Caco-2 (cell line): ENCODE data around the gene TSTD2. TPM values are rescaled to one million over a fixed set of nuclear protein-coding genes. Genes with fewer than 3 reads are reported as not detected.
A peak's percentile ranks its signal among the peaks of the same experiment; 100 is the strongest.

Experiments used
- BruUV-seq: library from RNA; stranded (reverse); fragments of 400-500 nt; replicated peaks from 2 replicates; lab custom pipeline; 2021; lab: Mats Ljungman, UMichigan
- CTCF ChIA-PET: fragments of 300-600 bp; sonication (Branson Sonifier 250); formaldehyde crosslinking; loops from one replicate; lab custom pipeline; 2022; ENCODE audit warnings: antibody characterized with exemption; lab: Charles Lee
- POLR2A ChIA-PET: fragments of 300-600 bp; sonication (Branson Sonifier 250); formaldehyde crosslinking; loops from one replicate; lab custom pipeline; 2022; ENCODE audit warnings: antibody characterized with exemption; lab: Charles Lee
- DNase-seq, 2 experiments: peaks; one replicate each; pipeline versions ENCODE4 v3.0.0 to v3.0.0-alpha.2; 2020 to 2022
- H3K27me3 ChIP-seq: replicated peaks from 2 replicates; pipeline ENCODE4 v1.6.0; 2011; ENCODE audit warnings: low read length; ENCODE audit not compliant: control insufficient read depth, insufficient read depth
- H3K36me3 ChIP-seq: 2 replicates; pipeline ENCODE4 v1.5.1; 2011; ENCODE audit warnings: low read length; ENCODE audit not compliant: control insufficient read depth, insufficient read depth
- H3K4me1 ChIP-seq: fragments of 250-450 bp; sonication (Bioruptor Pico); 2 replicates; pipeline ENCODE4 v1.5.1; 2020; ENCODE audit warnings: mild to moderate bottlenecking
- H3K4me3 ChIP-seq: 2 replicates; pipeline ENCODE4 v1.5.1; 2011; ENCODE audit warnings: low read depth, mild to moderate bottlenecking, control low read depth, low read length
- H3K9me3 ChIP-seq: fragments of 250-450 bp; sonication (Bioruptor Pico); 2 replicates; pipeline ENCODE4 v1.5.1; 2020; ENCODE audit warnings: mild to moderate bottlenecking, moderate library complexity
- H3K27ac Mint-ChIP-seq: one replicate; pipeline ENCODE4 v1.8.0; 2022; ENCODE audit warnings: mixed read lengths; ENCODE audit not compliant: unreplicated experiment
- H3K27me3 Mint-ChIP-seq: one replicate; pipeline ENCODE4 v1.8.0; 2022; ENCODE audit warnings: mixed read lengths; ENCODE audit not compliant: insufficient read depth, unreplicated experiment
- H3K36me3 Mint-ChIP-seq: one replicate; pipeline ENCODE4 v1.8.0; 2022; ENCODE audit warnings: mild to moderate bottlenecking, mixed read lengths; ENCODE audit not compliant: insufficient read depth, unreplicated experiment
- H3K4me1 Mint-ChIP-seq: one replicate; pipeline ENCODE4 v1.8.0; 2022; ENCODE audit warnings: low read depth, mixed read lengths; ENCODE audit not compliant: unreplicated experiment
- H3K4me3 Mint-ChIP-seq: one replicate; pipeline ENCODE4 v1.8.0; 2022; ENCODE audit warnings: mild to moderate bottlenecking, moderate library complexity, mixed read lengths; ENCODE audit not compliant: unreplicated experiment
- H3K9me3 Mint-ChIP-seq: one replicate; pipeline ENCODE4 v1.8.0; 2022; ENCODE audit warnings: mixed read lengths; ENCODE audit not compliant: unreplicated experiment
- intact Hi-C: fragments of 100-400 bp; cut with micrococcal nuclease; formaldehyde crosslinking; loops from one replicate; pipeline ENCODE4 v1.10.0; 2022; ENCODE audit not compliant: unreplicated experiment
- total RNA-seq: library from RNA; stranded (reverse); gene quantifications from 2 replicates; pipeline ENCODE4 v1.2.3, GENCODE V29; 2022
- TF ChIP-seq, protein P1 (sequence below), 2 experiments: fragments of 200-600 bp in 1 of 2; IDR thresholded peaks; 1 replicate in 1 of 2; 2 replicates in 1 of 2; pipeline versions ENCODE4 v1.5.1 to v1.8.0; 2011 to 2022; ENCODE audit warnings: antibody characterized with exemption in 1 of 2, control low read depth in 1 of 2, inconsistent platforms in 1 of 2, low read depth in 1 of 2, low read length in 1 of 2, mild to moderate bottlenecking in 1 of 2, moderate library complexity in 1 of 2; ENCODE audit not compliant: insufficient read depth in 1 of 2, severe bottlenecking in 1 of 2, unreplicated experiment in 1 of 2

The TSTD2 gene
- total RNA-seq, 1 experiment from 2014 or later = 20.7 TPM

DNA sequence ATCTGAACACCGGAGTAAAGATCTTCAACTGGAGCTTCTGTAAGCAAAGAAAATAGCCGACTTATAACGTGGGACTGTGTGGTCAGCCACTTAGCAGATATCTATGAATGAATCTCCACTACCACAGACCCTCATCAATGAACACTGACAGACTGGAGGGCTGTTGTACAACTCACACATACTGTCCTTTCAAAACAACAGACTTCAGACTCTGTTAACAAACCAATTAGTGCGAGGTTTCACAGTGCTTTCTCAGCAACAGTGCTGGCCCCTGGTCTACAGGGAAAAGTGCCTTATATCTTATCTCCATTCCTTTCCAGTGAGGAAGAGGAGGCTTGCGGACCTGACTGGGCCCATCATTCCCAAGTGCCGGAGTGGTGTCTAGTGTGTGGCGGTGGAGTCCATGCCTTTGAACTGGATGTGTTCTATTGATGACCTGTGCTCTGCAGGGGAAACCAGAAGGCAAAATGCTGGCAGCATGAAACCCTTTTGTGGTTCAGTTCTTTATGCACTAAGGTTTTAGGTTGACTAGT lies 33.8 kb downstream of the TSTD2 start:
- CTCF ChIA-PET = interaction anchor here (0.6 to 2.0 kb wide), 15 partner anchors 10 to 743 kb away, joined by 3 to 31 read pairs (median 6); partner anchors contain the start of genes NCBP1, TMOD1 and TSTD2
- no peak overlapping the region for H3K27ac Mint-ChIP-seq
- BruUV-seq = no TSS peak

DNA sequence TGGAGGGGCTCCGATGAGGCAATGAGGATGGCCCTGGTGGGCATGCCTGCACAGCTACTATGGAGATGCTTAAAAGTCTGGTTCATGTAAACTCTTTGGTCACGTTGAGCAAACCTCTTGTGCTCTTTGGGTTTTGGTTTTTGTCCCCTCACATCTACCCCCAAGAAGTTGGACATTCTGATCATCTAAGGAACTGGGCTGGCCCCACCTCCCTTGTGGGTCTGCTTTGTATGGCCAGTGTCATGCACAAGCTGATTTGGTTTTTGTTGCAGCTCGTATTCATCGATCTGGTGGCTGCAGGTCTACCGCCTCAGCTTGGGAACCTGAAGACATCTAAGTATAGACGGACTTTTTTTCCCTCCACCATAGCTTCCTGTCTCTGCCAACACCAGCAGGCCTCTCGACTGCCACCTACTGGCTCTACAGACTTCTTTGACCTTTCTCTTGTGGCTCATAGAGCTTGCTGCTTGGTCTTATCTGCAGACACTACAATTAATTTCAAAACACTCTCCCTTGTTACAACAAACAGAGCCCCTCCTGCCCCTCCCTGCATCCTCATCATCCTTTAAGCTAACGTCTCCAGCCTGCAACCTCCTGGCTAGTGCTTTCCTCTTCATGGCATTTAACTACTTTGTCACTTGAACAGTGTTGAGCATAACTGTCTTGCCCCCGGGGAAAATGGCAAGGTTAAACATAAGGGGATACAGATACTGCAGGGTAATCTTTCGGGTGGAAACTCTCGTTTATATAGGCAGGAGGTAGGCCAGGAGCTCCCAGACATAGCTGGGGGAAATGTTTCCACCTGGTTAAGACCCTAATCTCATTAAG lies 34.5 kb downstream of the TSTD2 start:
- intact Hi-C loops = loop anchor here (1.0 to 10.0 kb wide), 6 partner anchors 70 to 741 kb away; partner anchors contain the start of gene TMOD1
- TF ChIP-seq, protein P1, sequence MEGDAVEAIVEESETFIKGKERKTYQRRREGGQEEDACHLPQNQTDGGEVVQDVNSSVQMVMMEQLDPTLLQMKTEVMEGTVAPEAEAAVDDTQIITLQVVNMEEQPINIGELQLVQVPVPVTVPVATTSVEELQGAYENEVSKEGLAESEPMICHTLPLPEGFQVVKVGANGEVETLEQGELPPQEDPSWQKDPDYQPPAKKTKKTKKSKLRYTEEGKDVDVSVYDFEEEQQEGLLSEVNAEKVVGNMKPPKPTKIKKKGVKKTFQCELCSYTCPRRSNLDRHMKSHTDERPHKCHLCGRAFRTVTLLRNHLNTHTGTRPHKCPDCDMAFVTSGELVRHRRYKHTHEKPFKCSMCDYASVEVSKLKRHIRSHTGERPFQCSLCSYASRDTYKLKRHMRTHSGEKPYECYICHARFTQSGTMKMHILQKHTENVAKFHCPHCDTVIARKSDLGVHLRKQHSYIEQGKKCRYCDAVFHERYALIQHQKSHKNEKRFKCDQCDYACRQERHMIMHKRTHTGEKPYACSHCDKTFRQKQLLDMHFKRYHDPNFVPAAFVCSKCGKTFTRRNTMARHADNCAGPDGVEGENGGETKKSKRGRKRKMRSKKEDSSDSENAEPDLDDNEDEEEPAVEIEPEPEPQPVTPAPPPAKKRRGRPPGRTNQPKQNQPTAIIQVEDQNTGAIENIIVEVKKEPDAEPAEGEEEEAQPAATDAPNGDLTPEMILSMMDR (IDR thresholded peaks at IDR 0.05; ENCODE audit: insufficient read depth in 1 of 2, low read depth in 1 of 2, low read length in 1 of 2, severe bottlenecking in 1 of 2, unreplicated experiment in 1 of 2) = peak; percentile 83 to 93
- POLR2A ChIA-PET = interaction anchor here (0.6 kb wide), 1 partner anchor 161 kb away, joined by 3 read pairs; no protein-coding TSS in a partner anchor
- H3K9me3 Mint-ChIP-seq = no peaks in the 10 kb centered on the region
- DNase-seq = peak; percentile 80 to 82
- no peak overlapping the region for H3K4me3 ChIP-seq
- 0 out of 2 replicates have a peak, but pooled peaks cover 3% of the 10 kb centered on the region for H3K4me1 ChIP-seq
- H3K36me3 Mint-ChIP-seq = peaks cover 13% of the 10 kb centered on the region
- H3K36me3 ChIP-seq = 0 out of 2 replicates have a peak, but pooled peaks cover 1% of the 10 kb centered on the region
- peaks cover 8% of the 10 kb centered on the region for H3K4me1 Mint-ChIP-seq
- H3K27me3 ChIP-seq = no peaks in the 10 kb centered on the region
- H3K27ac Mint-ChIP-seq = no peak overlapping the region
- no peak overlapping the region for H3K4me3 Mint-ChIP-seq
- CTCF ChIA-PET = interaction anchor here (0.6 to 2.0 kb wide), 24 partner anchors 10 to 742 kb away, joined by 3 to 31 read pairs (median 4); partner anchors contain the start of genes NCBP1, TMOD1 and TSTD2
- H3K27me3 Mint-ChIP-seq = no peaks in the 10 kb centered on the region
- BruUV-seq = TSS peak; percentile 10
- H3K9me3 ChIP-seq = no peaks in the 10 kb centered on the region

More for the DNA sequence above, 33.8 kb downstream of the TSTD2 start:
- Histone ChIP-seq H3K27me3 (no peaks in the 10 kb centered on the region), H3K4me1 (0 out of 2 replicates have a peak, but pooled peaks cover 3% of the 10 kb centered on the region), H3K4me3 (no peak overlapping the region), H3K9me3 (no peaks in the 10 kb centered on the region), H3K36me3 (peaks cover 1% of the 10 kb centered on the region; the same call in 1 of the 2 replicates)
- no peaks in the 10 kb centered on the region for H3K27me3 Mint-ChIP-seq
- POLR2A ChIA-PET = no interaction called here
- peaks cover 8% of the 10 kb centered on the region for H3K4me1 Mint-ChIP-seq
- H3K4me3 Mint-ChIP-seq = no peak overlapping the region
- peaks cover 13% of the 10 kb centered on the region for H3K36me3 Mint-ChIP-seq
- no peak for DNase-seq
- TF ChIP-seq, protein P1 (IDR thresholded peaks at IDR 0.05; ENCODE audit: insufficient read depth in 1 of 2, low read depth in 1 of 2, low read length in 1 of 2, severe bottlenecking in 1 of 2, unreplicated experiment in 1 of 2) = no peak
- intact Hi-C loops = loop anchor here (2.0 to 10.0 kb wide), 3 partner anchors 95 to 212 kb away; partner anchors contain the start of gene TMOD1
- H3K9me3 Mint-ChIP-seq = no peaks in the 10 kb centered on the region

DNA sequence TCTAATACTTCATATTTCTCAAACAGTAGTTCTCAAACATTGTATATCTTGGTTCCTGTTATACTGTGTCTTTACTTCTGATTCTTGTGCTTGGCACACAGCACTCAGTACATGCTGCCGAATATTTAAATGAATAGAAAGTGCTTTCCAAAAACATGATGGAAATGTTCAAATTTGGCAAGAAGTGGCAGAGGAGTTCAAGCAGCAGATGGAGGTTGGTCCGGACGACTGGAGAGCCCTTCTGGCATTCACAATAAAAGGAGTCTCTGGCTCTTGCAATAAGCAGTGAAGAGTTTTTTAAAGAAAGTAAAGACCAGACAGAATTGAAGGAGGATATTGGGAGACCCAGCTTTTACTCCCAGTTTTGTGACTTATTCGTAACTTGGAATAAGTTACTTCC lies 36.3 kb downstream of the TSTD2 start:
- Histone ChIP-seq H3K36me3 (0 out of 2 replicates have a peak, but pooled peaks cover 1% of the 10 kb centered on the region), H3K4me3 (no peak overlapping the region), H3K9me3 (no peaks in the 10 kb centered on the region), H3K4me1 (0 out of 2 replicates have a peak, but pooled peaks cover 3% of the 10 kb centered on the region), H3K27me3 (no peaks in the 10 kb centered on the region)
- no peak overlapping the region for H3K27ac Mint-ChIP-seq
- ChIA-PET POLR2A (no interaction called here), CTCF (no interaction called here)
- H3K9me3 Mint-ChIP-seq = no peaks in the 10 kb centered on the region
- DNase-seq = no peak
- no TSS peak for BruUV-seq
- H3K4me3 Mint-ChIP-seq = no peak overlapping the region
- H3K4me1 Mint-ChIP-seq = peaks cover 8% of the 10 kb centered on the region
- TF ChIP-seq, protein P1 (IDR thresholded peaks at IDR 0.05; ENCODE audit: insufficient read depth in 1 of 2, low read depth in 1 of 2, low read length in 1 of 2, severe bottlenecking in 1 of 2, unreplicated experiment in 1 of 2) = no peak
- H3K27me3 Mint-ChIP-seq = no peaks in the 10 kb centered on the region
- H3K36me3 Mint-ChIP-seq = peaks cover 6% of the 10 kb centered on the region
- intact Hi-C loops = loop anchor here (5.0 to 10.0 kb wide), 2 partner anchors 92 to 210 kb away; partner anchors contain the start of gene TMOD1
